Activated CD4-positive, alpha-beta T cell treated with anti-CD3 and anti-CD28 coated beads for 36 hours (primary cell): ENCODE results near the gene ZDHHC11B. TPM values are rescaled to one million over a fixed set of nuclear protein-coding genes. Genes with fewer than 3 reads are reported as not detected.
A peak's percentile ranks its signal among the peaks of the same experiment; 100 is the strongest.
"Not testable (repeated sequence)": the region's sequence is repeated elsewhere in the genome, so short reads cannot be mapped to it uniquely, and the experiment has no call there.

Experiments used
- ATAC-seq: fragments of 200-7000 bp; cut with Tn5 transposase; one replicate; pipeline ENCODE4 v1.10.0; 2021; ENCODE audit warnings: mild to moderate bottlenecking, moderate library complexity
- CTCF ChIA-PET: fragments of 350-600 bp; sonication (Branson Sonifier 250); formaldehyde crosslinking; loops from one replicate; lab custom pipeline; 2021; ENCODE audit warnings: antibody characterized with exemption; lab: Charles Lee
- POLR2A ChIA-PET: fragments of 350-600 bp; sonication (Branson Sonifier 250); formaldehyde crosslinking; loops from one replicate; lab custom pipeline; 2021; ENCODE audit warnings: antibody characterized with exemption, inconsistent platforms; lab: Charles Lee
- DNase-seq: peaks from one replicate; pipeline ENCODE4 v3.0.0-alpha.2; 2020
- H3K27ac Mint-ChIP-seq: one replicate; pipeline ENCODE4 v1.8.0; 2021; ENCODE audit warnings: mixed read lengths
- H3K27me3 Mint-ChIP-seq: one replicate; pipeline ENCODE4 v1.8.0; 2021; ENCODE audit warnings: mixed read lengths
- H3K36me3 Mint-ChIP-seq: one replicate; pipeline ENCODE4 v1.8.0; 2021; ENCODE audit warnings: low read depth, mixed read lengths
- H3K4me1 Mint-ChIP-seq: one replicate; pipeline ENCODE4 v1.8.0; 2021; ENCODE audit warnings: mixed read lengths
- H3K4me3 Mint-ChIP-seq: one replicate; pipeline ENCODE4 v1.8.0; 2021; ENCODE audit warnings: mild to moderate bottlenecking, moderate library complexity, mixed read lengths
- H3K9me3 Mint-ChIP-seq: one replicate; pipeline ENCODE4 v1.8.0; 2021; ENCODE audit warnings: low read depth, mixed read lengths
- intact Hi-C, 2 experiments: fragments of 100-400 bp; cut with DNase I in 1 of 2; cut with micrococcal nuclease in 1 of 2; formaldehyde crosslinking; loops; one replicate each; pipeline versions ENCODE4 v1.14.2 to v1.15.1; 2022 to 2024; cut with DNase I, micrococcal nuclease
- total RNA-seq, 2 experiments: library from RNA; stranded (reverse); gene quantifications; one replicate each; pipeline ENCODE4 v1.2.3, GENCODE V29; 2021

ZDHHC11B gene, protein sequence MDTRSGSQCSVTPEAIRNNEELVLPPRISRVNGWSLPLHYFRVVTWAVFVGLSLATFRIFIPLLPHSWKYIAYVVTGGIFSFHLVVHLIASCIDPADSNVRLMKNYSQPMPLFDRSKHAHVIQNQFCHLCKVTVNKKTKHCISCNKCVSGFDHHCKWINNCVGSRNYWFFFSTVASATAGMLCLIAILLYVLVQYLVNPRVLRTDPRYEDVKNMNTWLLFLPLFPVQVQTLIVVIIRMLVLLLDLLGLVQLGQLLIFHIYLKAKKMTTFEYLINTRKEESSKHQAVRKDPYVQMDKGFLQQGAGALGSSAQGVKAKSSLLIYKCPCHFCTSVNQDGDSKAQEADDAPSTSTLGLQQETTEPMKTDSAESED
- under 1 TPM; 0.48 to 0.61 TPM for total RNA-seq

DNA sequence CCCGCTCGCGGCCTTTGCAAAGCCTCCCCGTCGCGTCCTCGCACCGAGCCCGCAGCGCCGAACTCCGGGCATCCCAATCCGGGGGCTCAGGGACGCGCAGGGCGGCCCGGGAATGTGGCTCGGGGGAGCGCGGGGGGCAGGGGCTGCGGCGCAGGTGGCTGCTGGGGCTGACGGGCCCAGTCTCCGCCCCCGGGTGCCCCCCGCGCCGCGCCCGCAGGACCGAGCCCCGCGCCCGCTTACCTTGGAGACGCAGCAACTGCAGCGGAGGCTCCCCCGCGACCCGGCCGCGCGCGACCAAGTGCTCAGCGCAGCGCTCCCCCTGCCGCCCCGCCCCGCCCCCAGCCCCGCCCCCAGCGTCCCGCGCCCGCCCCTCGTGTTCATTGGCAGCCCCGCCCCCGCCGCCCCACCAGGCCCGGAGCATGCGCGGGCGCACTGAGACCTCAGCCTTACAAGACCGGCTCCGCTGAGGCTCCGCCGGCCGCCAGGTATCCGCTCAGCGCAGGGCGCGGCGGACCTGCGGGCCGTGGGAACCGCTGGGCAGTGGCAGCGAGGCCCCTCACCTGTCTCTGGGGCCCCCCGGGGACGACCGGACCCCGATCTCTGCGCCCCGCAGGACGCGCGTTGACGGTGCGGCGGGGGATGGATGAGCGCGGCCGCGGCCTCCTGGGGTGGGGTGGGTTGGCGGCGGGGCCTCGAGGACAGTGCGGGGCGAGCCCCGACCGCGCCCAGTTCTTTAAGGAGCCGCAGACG, at the start of gene ZDHHC11B:
ZDHHC11B (minus strand) TSS at position 302 of the 750 bp plus-strand sequence. CDS start 17,810 bp downstream, outside the sequence.
- peak; percentile 76 for ATAC-seq
- CTCF ChIA-PET, H3K9me3 Mint-ChIP-seq, POLR2A ChIA-PET, H3K27me3 Mint-ChIP-seq, H3K36me3 Mint-ChIP-seq, H3K27ac Mint-ChIP-seq, H3K4me1 Mint-ChIP-seq: not testable (repeated sequence)
- DNase-seq, result peak; percentile 91
- intact Hi-C loops, result loop anchor here in 1 of 2 experiments (2.0 to 5.0 kb wide), 4 partner anchors 92 to 738 kb away; partner anchors contain the start of genes BRD9, CEP72, LPCAT1 and TPPP
- H3K4me3 Mint-ChIP-seq, result peak within 1 kb of the TSS; percentile 55

DNA sequence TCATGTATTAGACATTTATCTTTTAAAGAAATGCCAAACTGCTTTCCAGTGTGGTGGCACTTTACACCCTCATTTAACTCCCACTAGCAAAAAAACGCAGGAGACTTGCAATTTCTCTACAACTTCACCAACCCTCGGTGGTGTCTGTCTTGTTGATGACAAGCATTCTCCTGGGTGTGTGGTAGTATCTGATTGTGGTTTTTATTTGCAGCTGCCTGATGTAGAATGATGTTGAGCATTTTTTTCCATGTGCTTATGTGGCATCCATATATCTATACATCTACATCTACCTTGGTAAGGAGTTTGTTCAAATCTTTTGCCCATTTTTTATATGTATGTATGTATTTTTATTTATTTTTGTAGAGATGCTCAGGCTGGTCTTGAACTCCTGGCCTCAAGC, 49.5 kb upstream of the ZDHHC11B start:
- CTCF ChIA-PET, DNase-seq, POLR2A ChIA-PET, H3K4me1 Mint-ChIP-seq, intact Hi-C loops, H3K4me3 Mint-ChIP-seq, H3K36me3 Mint-ChIP-seq, H3K9me3 Mint-ChIP-seq, H3K27ac Mint-ChIP-seq, H3K27me3 Mint-ChIP-seq: not testable (repeated sequence)
- ATAC-seq, result peak; percentile 55

DNA sequence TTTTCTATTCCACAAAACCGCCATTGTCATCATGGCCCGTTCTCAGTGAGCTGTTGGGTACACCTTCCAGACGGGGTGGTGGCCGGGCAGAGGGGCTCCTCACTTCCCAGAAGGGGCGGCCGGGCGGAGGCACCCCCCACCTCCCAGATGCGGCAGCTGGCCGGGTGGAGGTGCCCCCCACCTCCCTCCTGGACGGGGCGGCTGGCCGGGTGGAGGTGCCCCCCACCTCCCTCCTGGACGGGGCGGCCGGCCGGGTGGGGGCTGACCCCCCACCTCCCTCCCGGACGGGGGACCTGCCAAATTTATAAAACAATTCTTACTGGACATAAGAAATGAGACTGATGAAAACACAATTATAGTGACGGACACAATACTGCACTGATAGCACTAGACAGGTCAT, 43.7 kb upstream of the ZDHHC11B start:
- H3K4me3 Mint-ChIP-seq, H3K4me1 Mint-ChIP-seq, CTCF ChIA-PET, DNase-seq, H3K27ac Mint-ChIP-seq, H3K36me3 Mint-ChIP-seq, H3K9me3 Mint-ChIP-seq, H3K27me3 Mint-ChIP-seq, POLR2A ChIA-PET, ATAC-seq: not testable (repeated sequence)
- intact Hi-C loops, result loop anchor here in 1 of 2 experiments (5.0 kb wide), 1 partner anchor 96 kb away; no protein-coding TSS in a partner anchor

DNA sequence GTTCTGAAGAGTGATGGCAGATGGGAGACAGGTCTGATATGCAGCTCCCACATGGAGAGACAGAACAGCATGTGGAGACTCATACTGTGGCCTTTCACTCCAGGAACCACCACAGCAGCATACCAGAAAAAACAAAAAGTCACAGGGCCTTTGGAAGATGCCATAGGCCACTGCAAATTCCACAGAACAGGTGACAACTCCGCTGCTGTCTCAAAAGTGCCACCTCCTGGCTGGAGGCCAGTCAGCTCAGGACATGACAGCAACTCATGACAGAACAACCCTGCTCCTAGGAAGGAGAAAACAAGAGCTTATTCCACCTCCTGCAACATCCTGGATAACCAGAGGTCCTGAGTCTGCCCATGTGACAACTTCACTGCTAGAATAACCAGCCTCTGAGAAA, 41.0 kb upstream of the ZDHHC11B start:
- H3K9me3 Mint-ChIP-seq, H3K27me3 Mint-ChIP-seq, H3K4me1 Mint-ChIP-seq, CTCF ChIA-PET, H3K4me3 Mint-ChIP-seq, H3K27ac Mint-ChIP-seq, POLR2A ChIA-PET, H3K36me3 Mint-ChIP-seq: not testable (repeated sequence)
- DNase-seq (peak; percentile 24), ATAC-seq (peak; percentile 39)
- intact Hi-C loops, result loop anchor here (2.0 to 5.0 kb wide), 2 partner anchors 93 kb away; no protein-coding TSS in a partner anchor

DNA sequence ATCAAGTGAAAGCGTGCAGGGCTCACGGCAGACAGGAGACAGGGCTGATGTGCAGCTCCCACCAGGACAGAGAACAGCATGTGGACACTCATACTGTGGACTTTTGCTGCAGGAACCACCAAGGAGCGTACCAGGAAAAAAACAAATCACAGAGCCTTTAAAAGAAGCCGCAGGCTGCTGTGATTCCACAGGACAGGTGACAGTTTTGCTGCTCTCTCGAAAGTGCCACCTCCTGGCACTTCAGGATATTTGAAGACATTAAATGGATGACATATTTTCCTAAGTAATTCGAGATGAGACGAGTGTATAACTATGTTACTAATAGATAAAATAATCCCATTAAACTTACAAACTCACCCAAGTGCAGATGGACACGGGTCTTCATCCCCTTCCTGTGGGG, 37.0 kb upstream of the ZDHHC11B start:
- H3K4me1 Mint-ChIP-seq, result no peaks in the 10 kb centered on the region
- DNase-seq, result no peak
- H3K4me3 Mint-ChIP-seq, result no peak overlapping the region
- no peaks in the 10 kb centered on the region for H3K27me3 Mint-ChIP-seq
- H3K9me3 Mint-ChIP-seq, result no peaks in the 10 kb centered on the region
- ATAC-seq, result no peak
- POLR2A ChIA-PET, result no interaction called here
- CTCF ChIA-PET, result no interaction called here
- intact Hi-C loops, result no loop called here
- H3K27ac Mint-ChIP-seq, result no peak overlapping the region
- peaks cover 6% of the 10 kb centered on the region for H3K36me3 Mint-ChIP-seq

DNA sequence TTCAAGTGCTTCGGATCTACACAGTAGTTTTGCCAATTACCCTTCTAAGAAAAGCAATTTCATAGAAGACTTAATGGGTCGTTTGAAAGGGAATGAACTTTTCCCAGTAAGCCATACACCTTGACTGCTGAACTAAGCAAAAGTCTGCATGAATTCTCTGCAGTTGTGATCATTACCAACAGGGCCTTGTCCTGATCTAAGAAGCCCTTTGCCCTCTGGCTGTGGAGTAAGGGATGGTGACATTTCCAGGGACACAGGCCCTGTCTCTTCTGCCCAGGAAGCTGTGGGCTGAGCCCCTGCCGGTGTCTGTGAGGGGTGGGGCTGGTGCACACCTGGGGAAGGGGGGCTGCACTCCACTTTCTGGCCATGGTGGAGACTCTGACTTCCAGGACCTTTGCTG, 35.7 kb upstream of the ZDHHC11B start:
- Mint-ChIP-seq H3K27me3 (no peaks in the 10 kb centered on the region), H3K27ac (no peak overlapping the region), H3K9me3 (no peaks in the 10 kb centered on the region), H3K4me3 (no peak overlapping the region), H3K36me3 (peaks cover 10% of the 10 kb centered on the region), H3K4me1 (no peaks in the 10 kb centered on the region)
- ATAC-seq (no peak), DNase-seq (no peak)
- ChIA-PET POLR2A (no interaction called here), CTCF (no interaction called here)
- intact Hi-C loops, result no loop called here

DNA sequence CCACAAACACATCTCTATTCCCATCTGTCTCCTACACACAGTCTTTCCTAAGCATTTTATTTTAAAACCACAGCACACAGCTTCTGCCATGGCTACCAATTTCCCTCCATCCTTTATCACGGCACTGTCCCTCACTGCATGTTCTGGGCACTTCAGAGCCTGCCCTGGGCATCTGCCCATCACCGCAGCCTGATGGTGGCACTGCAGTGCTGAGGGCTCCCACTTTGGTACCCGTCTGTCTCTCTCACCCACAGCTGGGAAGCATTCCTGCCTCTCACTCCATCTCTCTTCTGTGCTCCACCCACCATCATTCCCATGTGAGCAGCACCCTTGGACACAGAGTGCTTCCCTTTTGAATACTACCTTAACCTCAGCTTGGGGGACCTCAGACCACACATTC, 34.5 kb upstream of the ZDHHC11B start:
- H3K27ac Mint-ChIP-seq, result no peak overlapping the region
- intact Hi-C loops, result no loop called here
- no peaks in the 10 kb centered on the region for H3K9me3 Mint-ChIP-seq
- no peak overlapping the region for H3K4me3 Mint-ChIP-seq
- ATAC-seq, result no peak
- H3K36me3 Mint-ChIP-seq, result peaks cover 12% of the 10 kb centered on the region
- POLR2A ChIA-PET, result no interaction called here
- DNase-seq, result no peak
- H3K27me3 Mint-ChIP-seq, result no peaks in the 10 kb centered on the region
- no peaks in the 10 kb centered on the region for H3K4me1 Mint-ChIP-seq
- CTCF ChIA-PET, result no interaction called here

DNA sequence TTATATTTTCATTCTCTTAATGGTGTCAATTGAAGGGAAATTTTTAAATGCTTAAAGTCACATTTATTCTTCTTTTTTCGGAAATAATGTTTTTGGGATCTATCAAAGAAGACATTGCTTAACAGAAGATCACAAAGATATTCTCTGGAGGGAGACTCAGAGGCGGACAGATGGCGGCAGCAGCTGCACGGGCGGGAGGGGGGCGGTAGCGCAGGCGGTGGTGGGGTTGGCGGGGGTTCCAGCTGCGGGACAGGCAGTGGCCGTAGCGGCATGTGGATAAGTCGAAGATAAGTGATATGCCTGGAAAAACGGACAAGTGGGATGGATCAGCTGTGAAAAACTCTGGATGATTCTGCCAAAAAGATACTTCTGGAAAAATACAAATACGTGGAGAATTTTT, 31.6 kb upstream of the ZDHHC11B start:
- intact Hi-C loops, result no loop called here
- DNase-seq, result no peak
- POLR2A ChIA-PET, result no interaction called here
- H3K4me3 Mint-ChIP-seq, result no peak overlapping the region
- H3K4me1 Mint-ChIP-seq, result no peaks in the 10 kb centered on the region
- no peaks in the 10 kb centered on the region for H3K9me3 Mint-ChIP-seq
- H3K27ac Mint-ChIP-seq, result no peak overlapping the region
- ATAC-seq, result no peak
- CTCF ChIA-PET, result no interaction called here
- no peaks in the 10 kb centered on the region for H3K27me3 Mint-ChIP-seq
- H3K36me3 Mint-ChIP-seq, result peaks cover 6% of the 10 kb centered on the region

DNA sequence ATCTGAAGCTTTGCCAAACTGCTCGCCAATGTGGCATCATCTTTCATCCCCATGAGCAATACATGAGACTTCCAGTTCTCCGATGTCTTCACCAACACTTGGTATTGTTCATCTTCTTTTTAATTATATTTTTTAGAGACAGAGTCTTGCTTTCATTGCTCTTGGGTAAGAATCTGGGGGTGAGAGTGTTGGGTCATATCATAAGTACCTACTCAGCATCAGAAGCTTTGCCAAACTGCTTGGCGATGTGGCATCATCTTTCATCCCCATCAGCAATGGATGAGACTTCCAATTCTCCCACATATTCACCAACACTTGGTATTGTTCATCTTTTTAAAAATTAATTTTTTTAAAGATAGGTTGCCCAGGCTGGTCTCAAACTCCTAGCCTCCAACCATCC, 30.9 kb upstream of the ZDHHC11B start:
- intact Hi-C loops, result no loop called here
- DNase-seq (no peak), ATAC-seq (no peak)
- H3K27me3 Mint-ChIP-seq, result no peaks in the 10 kb centered on the region
- no peaks in the 10 kb centered on the region for H3K9me3 Mint-ChIP-seq
- no peaks in the 10 kb centered on the region for H3K4me1 Mint-ChIP-seq
- no peak overlapping the region for H3K4me3 Mint-ChIP-seq
- POLR2A ChIA-PET, result no interaction called here
- no peak overlapping the region for H3K27ac Mint-ChIP-seq
- CTCF ChIA-PET, result no interaction called here
- H3K36me3 Mint-ChIP-seq, result peaks cover 6% of the 10 kb centered on the region

DNA sequence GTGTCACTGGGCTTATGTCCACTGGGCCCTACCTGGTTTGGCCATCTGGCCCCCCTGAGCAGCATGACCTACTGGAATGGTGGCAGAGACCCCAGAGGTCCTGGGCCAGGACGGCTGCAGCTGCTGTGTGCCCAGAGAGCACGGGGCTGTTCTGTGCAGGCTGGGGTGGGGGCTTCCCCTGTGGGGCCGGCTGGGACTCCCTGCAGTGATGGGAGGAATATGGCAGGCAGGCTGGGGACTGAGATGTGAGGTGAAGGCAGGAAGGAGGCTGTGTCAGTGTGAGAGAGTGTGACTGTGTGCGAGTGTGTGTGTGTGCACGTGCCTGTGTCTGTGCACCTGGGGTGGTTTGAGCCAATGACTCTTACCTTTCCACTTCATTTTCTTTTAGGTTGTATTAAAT, 29.0 kb upstream of the ZDHHC11B start:
- ATAC-seq, H3K9me3 Mint-ChIP-seq, H3K4me1 Mint-ChIP-seq: not testable (repeated sequence)

DNA sequence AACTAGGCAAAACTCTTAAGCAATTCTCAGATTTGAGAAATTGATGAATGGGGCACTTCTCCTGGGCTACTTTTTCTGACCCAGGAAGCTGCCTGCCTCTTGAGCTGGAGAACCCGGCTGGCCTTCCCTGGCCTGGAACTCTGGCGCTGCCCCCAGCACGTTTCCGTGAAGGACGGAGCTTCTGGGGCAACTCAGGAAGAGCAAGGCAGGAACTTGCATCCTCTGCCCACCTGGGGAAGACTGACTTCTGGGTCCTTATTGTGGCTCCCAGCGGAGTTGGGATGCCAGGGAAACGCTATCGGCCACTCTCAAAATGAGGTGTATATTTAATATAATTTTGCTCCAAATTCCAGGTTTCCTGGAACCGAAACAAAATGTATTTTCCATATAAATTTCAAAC, 26.9 kb upstream of the ZDHHC11B start:
- H3K9me3 Mint-ChIP-seq, DNase-seq, H3K27me3 Mint-ChIP-seq, CTCF ChIA-PET, POLR2A ChIA-PET, intact Hi-C loops, H3K36me3 Mint-ChIP-seq, H3K4me3 Mint-ChIP-seq, ATAC-seq, H3K4me1 Mint-ChIP-seq, H3K27ac Mint-ChIP-seq: not testable (repeated sequence)

More for the DNA sequence above, 29.0 kb upstream of the ZDHHC11B start:
- H3K4me3 Mint-ChIP-seq, DNase-seq, H3K36me3 Mint-ChIP-seq, intact Hi-C loops, H3K27ac Mint-ChIP-seq, CTCF ChIA-PET, POLR2A ChIA-PET, H3K27me3 Mint-ChIP-seq: not testable (repeated sequence)
